ENCODE measurements around the gene IGFBP4.

The IGFBP4 gene

GRCh38 chr17:40457964-40458791 is 14.9 kb downstream of the IGFBP4 start:
- no peaks in the 10 kb centered on the region for H3K4me1 Mint-ChIP-seq
- H3K27ac Mint-ChIP-seq = no peak overlapping the region
- no peaks in the 10 kb centered on the region for H3K27me3 Mint-ChIP-seq
- no peaks in the 10 kb centered on the region for H3K36me3 Mint-ChIP-seq
- no peak overlapping the region for H3K4me3 Mint-ChIP-seq
- no peak for ATAC-seq
- no peaks in the 10 kb centered on the region for H3K9me3 Mint-ChIP-seq

GRCh38 chr17:40458851-40459482 is 15.7 kb downstream of the IGFBP4 start:
- H3K9me3 Mint-ChIP-seq = no peaks in the 10 kb centered on the region
- no peaks in the 10 kb centered on the region for H3K4me1 Mint-ChIP-seq
- no peak overlapping the region for H3K4me3 Mint-ChIP-seq
- no peaks in the 10 kb centered on the region for H3K36me3 Mint-ChIP-seq
- no peak overlapping the region for H3K27ac Mint-ChIP-seq
- no peaks in the 10 kb centered on the region for H3K27me3 Mint-ChIP-seq
- no peak for ATAC-seq

- no peaks in the 10 kb centered on the region for H3K4me1 Mint-ChIP-seq
- H3K27me3 Mint-ChIP-seq = no peaks in the 10 kb centered on the region
- no peak overlapping the region for H3K27ac Mint-ChIP-seq
- H3K9me3 Mint-ChIP-seq = no peaks in the 10 kb centered on the region
- no peak for ATAC-seq
- no peaks in the 10 kb centered on the region for H3K36me3 Mint-ChIP-seq
- no peak overlapping the region for H3K4me3 Mint-ChIP-seq
Observed at GRCh38 chr17:40459636-40460603, 16.7 kb downstream of the IGFBP4 start.

GRCh38 chr17:40460604-40460967 is 17.3 kb downstream of the IGFBP4 start:
- no peaks in the 10 kb centered on the region for H3K36me3 Mint-ChIP-seq
- no peak for ATAC-seq
- no peak overlapping the region for H3K27ac Mint-ChIP-seq
- no peak overlapping the region for H3K4me3 Mint-ChIP-seq
- no peaks in the 10 kb centered on the region for H3K9me3 Mint-ChIP-seq
- H3K4me1 Mint-ChIP-seq = no peaks in the 10 kb centered on the region
- no peaks in the 10 kb centered on the region for H3K27me3 Mint-ChIP-seq

- no peaks in the 10 kb centered on the region for H3K27me3 Mint-ChIP-seq
- ATAC-seq = no peak
- H3K36me3 Mint-ChIP-seq = no peaks in the 10 kb centered on the region
- no peaks in the 10 kb centered on the region for H3K4me1 Mint-ChIP-seq
- no peak overlapping the region for H3K4me3 Mint-ChIP-seq
- H3K9me3 Mint-ChIP-seq = no peaks in the 10 kb centered on the region
- H3K27ac Mint-ChIP-seq = no peak overlapping the region
Observed at GRCh38 chr17:40460968-40461731, 17.9 kb downstream of the IGFBP4 start.

GRCh38 chr17:40461732-40462342 is 18.6 kb downstream of the IGFBP4 start:
- H3K4me3 Mint-ChIP-seq = no peak overlapping the region
- H3K4me1 Mint-ChIP-seq = no peaks in the 10 kb centered on the region
- no peaks in the 10 kb centered on the region for H3K36me3 Mint-ChIP-seq
- H3K27me3 Mint-ChIP-seq = no peaks in the 10 kb centered on the region
- no peaks in the 10 kb centered on the region for H3K9me3 Mint-ChIP-seq
- H3K27ac Mint-ChIP-seq = no peak overlapping the region
- peak; percentile 13 for ATAC-seq

- no peak overlapping the region for H3K27ac Mint-ChIP-seq
- no peak overlapping the region for H3K4me3 Mint-ChIP-seq
- no peaks in the 10 kb centered on the region for H3K4me1 Mint-ChIP-seq
- no peaks in the 10 kb centered on the region for H3K36me3 Mint-ChIP-seq
- no peaks in the 10 kb centered on the region for H3K9me3 Mint-ChIP-seq
- H3K27me3 Mint-ChIP-seq = no peaks in the 10 kb centered on the region
- no peak for ATAC-seq
Observed at GRCh38 chr17:40462343-40463121, 19.3 kb downstream of the IGFBP4 start.

- H3K4me3 Mint-ChIP-seq = no peak overlapping the region
- H3K27ac Mint-ChIP-seq = no peak overlapping the region
- H3K36me3 Mint-ChIP-seq = no peaks in the 10 kb centered on the region
- H3K9me3 Mint-ChIP-seq = no peaks in the 10 kb centered on the region
- H3K27me3 Mint-ChIP-seq = no peaks in the 10 kb centered on the region
- no peak for ATAC-seq
- H3K4me1 Mint-ChIP-seq = no peaks in the 10 kb centered on the region
Observed at GRCh38 chr17:40463122-40463550, 19.9 kb downstream of the IGFBP4 start.

- Mint-ChIP-seq H3K27ac (no peak overlapping the region), H3K4me1 (no peaks in the 10 kb centered on the region), H3K4me3 (no peak overlapping the region), H3K36me3 (no peaks in the 10 kb centered on the region), H3K27me3 (peaks cover 5% of the 10 kb centered on the region), H3K9me3 (no peaks in the 10 kb centered on the region)
- no peak for ATAC-seq
Observed at GRCh38 chr17:40464392-40464855, 21.2 kb downstream of the IGFBP4 start.

- ATAC-seq = no peak
- Mint-ChIP-seq H3K27ac (no peak overlapping the region), H3K4me3 (no peak overlapping the region), H3K9me3 (no peaks in the 10 kb centered on the region), H3K36me3 (no peaks in the 10 kb centered on the region), H3K4me1 (no peaks in the 10 kb centered on the region), H3K27me3 (peaks cover 17% of the 10 kb centered on the region)
Observed at GRCh38 chr17:40466298-40466971, 23.2 kb downstream of the IGFBP4 start.

- peaks cover 26% of the 10 kb centered on the region for H3K27me3 Mint-ChIP-seq
- H3K9me3 Mint-ChIP-seq = no peaks in the 10 kb centered on the region
- no peaks in the 10 kb centered on the region for H3K36me3 Mint-ChIP-seq
- H3K4me3 Mint-ChIP-seq = no peak overlapping the region
- H3K27ac Mint-ChIP-seq = no peak overlapping the region
- no peak for ATAC-seq
- no peaks in the 10 kb centered on the region for H3K4me1 Mint-ChIP-seq
Observed at GRCh38 chr17:40467281-40467867, 24.1 kb downstream of the IGFBP4 start.

- Mint-ChIP-seq H3K4me1 (no peaks in the 10 kb centered on the region), H3K36me3 (no peaks in the 10 kb centered on the region), H3K27me3 (peaks cover 28% of the 10 kb centered on the region), H3K9me3 (no peaks in the 10 kb centered on the region), H3K4me3 (no peak overlapping the region), H3K27ac (no peak overlapping the region)
- ATAC-seq = no peak
Observed at GRCh38 chr17:40468560-40468959, 25.3 kb downstream of the IGFBP4 start.
